K562 (cell line): ENCODE data around the gene ACSL6. TPM values are rescaled to one million over a fixed set of nuclear protein-coding genes. Genes with fewer than 3 reads are reported as not detected.

Source experiments
- ATAC-seq: fragments of 200-7000 bp; cut with Tn5 transposase; 3 replicates; pipeline ENCODE4 v1.9.1; 2020; ENCODE audit warnings: moderate library complexity
- BruUV-seq: library from RNA; stranded (reverse); fragments of 400-500 nt; replicated peaks from 2 replicates; lab custom pipeline; 2021; lab: Mats Ljungman, UMichigan
- CTCF ChIA-PET: fragments of 300-600 bp; formaldehyde crosslinking; extraction: SDS; loops from one replicate; lab custom pipeline; 2021; ENCODE audit warnings: low intra/inter-chr PET ratio; lab: Yijun Ruan, JAX
- POLR2A ChIA-PET: fragments of 300-600, 350-650 bp; sonication (Branson Sonifier 250); formaldehyde crosslinking; extraction: SDS; loops from one replicate; lab custom pipeline; 2021; ENCODE audit warnings: antibody characterized with exemption, inconsistent platforms; lab: Yijun Ruan, JAX
- DNase-seq, 4 experiments: peaks; one replicate each; pipeline versions ENCODE4 v3.0.0 to v3.0.0-alpha.2; 2011 to 2018; ENCODE audit warnings: low spot score in 3 of 4, mixed read lengths in 3 of 4; ENCODE audit errors: extremely low read depth in 1 of 4
- FAIRE-seq: peaks from 2 replicates; lab custom pipeline; 2011; peaks lifted over from hg19 to GRCh38; lab: Jason Lieb, UNC
- H2AFZ ChIP-seq: 2 replicates; pipeline ENCODE4 v1.6.0; 2011; ENCODE audit warnings: low read depth, low read length, control low read depth, inconsistent platforms
- H3K27ac ChIP-seq: fragments of 200-600 bp; 3 replicates; pipeline ENCODE4 v1.8.0; 2011; ENCODE audit warnings: low read depth, mild to moderate bottlenecking, control low read depth, inconsistent platforms, low read length, moderate library complexity, mixed read lengths; ENCODE audit errors: extremely low read depth
- H3K27me3 ChIP-seq, 2 experiments: fragments of 300-600 bp in 1 of 2; 2 replicates in 1 of 2; 3 replicates in 1 of 2; pipeline versions ENCODE4 v1.6.0 to v1.8.0; 2011; ENCODE audit warnings: inconsistent platforms in 2 of 2, low read length in 2 of 2, mild to moderate bottlenecking in 1 of 2, mixed read lengths in 1 of 2, moderate library complexity in 1 of 2; ENCODE audit not compliant: control insufficient read depth in 2 of 2, insufficient read depth in 2 of 2
- H3K36me3 ChIP-seq: fragments of 300-600 bp; 3 replicates; pipeline ENCODE4 v1.8.0; 2011; ENCODE audit warnings: mild to moderate bottlenecking, low read length, inconsistent platforms; ENCODE audit not compliant: control insufficient read depth, insufficient read depth
- H3K4me1 ChIP-seq, 2 experiments: fragments of 200-600 bp in 1 of 2; replicated peaks in 1 of 2; 2 replicates in 1 of 2; 3 replicates in 1 of 2; pipeline versions ENCODE4 v1.5.1 to v1.8.0; 2011; ENCODE audit warnings: inconsistent platforms in 2 of 2, low read length in 2 of 2, mild to moderate bottlenecking in 1 of 2, mixed read lengths in 1 of 2, moderate library complexity in 1 of 2; ENCODE audit not compliant: control insufficient read depth in 2 of 2, insufficient read depth in 2 of 2
- H3K4me2 ChIP-seq: 2 replicates; pipeline ENCODE4 v1.6.1; 2011; ENCODE audit warnings: low read length, control low read depth, inconsistent platforms, mixed read lengths; ENCODE audit not compliant: insufficient read depth
- H3K4me3 ChIP-seq: fragments of 200-600 bp; sonication (generic), shearing (Covaris generic); 2 replicates; pipeline ENCODE4 v1.5.1; 2016; ENCODE audit warnings: control low read depth, inconsistent platforms
- H3K79me2 ChIP-seq: fragments of 200-600 bp; 3 replicates; pipeline ENCODE4 v1.8.0; 2011; ENCODE audit warnings: low read length, inconsistent platforms; ENCODE audit not compliant: control insufficient read depth, insufficient read depth
- H3K9ac ChIP-seq, 2 experiments: 2 replicates each; pipeline versions ENCODE4 v1.6.0 to v1.6.1; 2011; ENCODE audit warnings: low read depth in 2 of 2, low read length in 2 of 2, control low read depth in 1 of 2, inconsistent platforms in 1 of 2, mild to moderate bottlenecking in 1 of 2, mixed read lengths in 1 of 2; ENCODE audit not compliant: insufficient read depth in 1 of 2
- H3K9me1 ChIP-seq: one replicate; pipeline ENCODE4 v1.6.0; 2011; ENCODE audit warnings: inconsistent platforms, mild to moderate bottlenecking, low read length, moderate library complexity; ENCODE audit not compliant: control insufficient read depth, insufficient read depth
- H3K9me3 ChIP-seq: replicated peaks from 2 replicates; pipeline ENCODE4 v1.5.1; 2011; ENCODE audit warnings: low read depth, low read length, inconsistent platforms; ENCODE audit not compliant: control insufficient read depth, insufficient read depth
- H4K20me1 ChIP-seq: replicated peaks from 2 replicates; pipeline ENCODE4 v1.6.1; 2011; ENCODE audit warnings: low read length, inconsistent platforms, mixed read lengths; ENCODE audit not compliant: control insufficient read depth, insufficient read depth
- CAMTA2 ChIP-seq: fragments of 250-450 bp; sonication (Bioruptor Pico); conservative IDR thresholded peaks from 2 replicates; pipeline ENCODE4 v1.5.1; 2022
- FOXM1 ChIP-seq, 2 experiments: fragments of 450-650 bp in 1 of 2; sonication (generic) in 1 of 2; formaldehyde crosslinking in 1 of 2; IDR thresholded peaks; 2 replicates each; pipeline versions ENCODE4 v1.6.1 to v1.9.0; 2017 to 2022; ENCODE audit warnings: low read depth in 2 of 2, mild to moderate bottlenecking in 2 of 2, missing genetic modification reagents in 1 of 2, moderate library complexity in 1 of 2
- HINFP ChIP-seq: fragments of 450-650 bp; conservative IDR thresholded peaks from 2 replicates; pipeline ENCODE4 v1.6.1; 2016; ENCODE audit warnings: missing genetic modification characterization, low read depth, mild to moderate bottlenecking, control low read depth, missing compliant biosample characterization
- HNRNPL ChIP-seq: fragments of 200-400 bp; formaldehyde crosslinking; IDR thresholded peaks from 2 replicates; pipeline ENCODE4 v1.6.1; 2017; ENCODE audit warnings: low read depth, mild to moderate bottlenecking, low read length
- KLF16 ChIP-seq: IDR thresholded peaks from 2 replicates; pipeline ENCODE4 v1.6.1; 2016; ENCODE audit warnings: antibody characterized with exemption
- PHB ChIP-seq: fragments of 250-450 bp; sonication (Bioruptor Pico); IDR thresholded peaks from 2 replicates; pipeline ENCODE4 v1.5.0; 2021
- POLR2AphosphoS5 ChIP-seq: IDR thresholded peaks from 2 replicates; pipeline ENCODE4 v1.6.1; 2011; ENCODE audit warnings: mild to moderate bottlenecking, low read depth, low read length, moderate library complexity; ENCODE audit not compliant: control insufficient read depth, insufficient read depth
- RNF219 ChIP-seq: fragments of 250-450 bp; sonication (Bioruptor Pico); IDR thresholded peaks from 2 replicates; pipeline ENCODE4 v1.5.0; 2022; ENCODE audit warnings: mild to moderate bottlenecking
- SAFB2 ChIP-seq: fragments of 200-400 bp; formaldehyde crosslinking; IDR thresholded peaks from 2 replicates; pipeline ENCODE4 v1.6.1; 2018; ENCODE audit warnings: borderline replicate concordance, low read length, low read depth, moderate library complexity; ENCODE audit not compliant: severe bottlenecking
- SMAD1 ChIP-seq: fragments of 150-350 bp; IDR thresholded peaks from 2 replicates; pipeline ENCODE4 v1.6.1; 2014; ENCODE audit warnings: low read length, low read depth; ENCODE audit not compliant: partially characterized antibody
- SMARCA5 ChIP-seq: fragments of 450-650 bp; IDR thresholded peaks from 2 replicates; pipeline ENCODE4 v1.6.1; 2016
- STAT5A ChIP-seq: IDR thresholded peaks from 2 replicates; pipeline ENCODE4 v1.6.1; 2012; ENCODE audit warnings: low read length, inconsistent platforms, borderline replicate concordance
- ZBTB17 ChIP-seq: fragments of 450-650 bp; formaldehyde crosslinking; IDR thresholded peaks from 2 replicates; pipeline ENCODE4 v1.4.0; 2020; ENCODE audit warnings: mild to moderate bottlenecking
- ZC3H8 ChIP-seq: fragments of 450-650 bp; IDR thresholded peaks from 2 replicates; pipeline ENCODE4 v1.6.1; 2017
- ZNF253 ChIP-seq: fragments of 250-450 bp; sonication (Bioruptor Pico); conservative IDR thresholded peaks from 2 replicates; pipeline ENCODE4 v1.6.1; 2021; ENCODE audit warnings: mild to moderate bottlenecking
- ZNF644 ChIP-seq: fragments of 200-800 bp; sonication (Bioruptor generic); IDR thresholded peaks from 2 replicates; pipeline ENCODE4 v1.6.1; 2016; ENCODE audit warnings: low read depth, missing genetic modification characterization, missing compliant biosample characterization
- ZNF766 ChIP-seq: fragments of 200-800 bp; sonication (Bioruptor generic); conservative IDR thresholded peaks from 2 replicates; pipeline ENCODE4 v1.6.1; 2016; ENCODE audit warnings: missing genetic modification characterization, missing compliant biosample characterization
- WGBS: fragments of 100-300 bp; shearing (Covaris generic); methylation state at CpG from one replicate; pipeline ENCODE4 v1.1.6; 2016; ENCODE audit warnings: low coverage, mixed read lengths; ENCODE audit not compliant: insufficient coverage; ENCODE audit errors: missing lambda C conversion rate; 5-methylcytosine and 5-hydroxymethylcytosine counted together
- in situ Hi-C: fragments of 300-500 bp; cut with MboI; formaldehyde crosslinking; loops from 4 replicates; pipeline ENCODE4 v1.15.0; 2018; ENCODE audit warnings: inconsistent platforms, mixed read lengths
- intact Hi-C: fragments of 100-400 bp; cut with micrococcal nuclease; formaldehyde crosslinking; loops from 2 replicates; pipeline ENCODE4 v1.14.2; 2022
- polyA plus RNA-seq, 8 experiments: library from polyadenylated mRNA; depleted of rRNA in 4 of 8; stranded (reverse) in 5 of 8; unstranded in 3 of 8; fragments of >200 nt; fragmentation: Nextera tagmentation in 2 of 8; fragmentation: Illumina TruSeq in 1 of 8; extraction: Ambion mirVana in 2 of 8; extraction: Trizol in 1 of 8; gene quantifications; 2 replicates each; pipeline versions ENCODE4 v1.2.1 to v1.2.3, GENCODE V29; 2011 to 2014; ENCODE audit warnings: inconsistent platforms in 1 of 8, missing spikeins in 1 of 8
- total RNA-seq, 7 experiments: library from RNA; depleted of rRNA in 6 of 7; stranded (reverse); fragments of >200 nt in 6 of 7; fragmentation: Illumina TruSeq in 2 of 7; extraction: Trizol in 2 of 7; gene quantifications; 2 replicates each; pipeline versions ENCODE4 v1.2.1 to v1.2.3, GENCODE V29; 2011 to 2021; ENCODE audit warnings: low replicate concordance in 1 of 7
- TF ChIP-seq, protein P1 (sequence below): fragments of 450-650 bp; IDR thresholded peaks from 2 replicates; pipeline ENCODE4 v1.6.1; 2016; ENCODE audit warnings: missing biosample characterization, missing genetic modification characterization
- TF ChIP-seq, protein P2 (sequence below): fragments of 450-650 bp; IDR thresholded peaks from 2 replicates; pipeline ENCODE4 v1.6.1; 2016; ENCODE audit warnings: antibody characterized with exemption

Gene ACSL6
- total and polyA plus RNA-seq, 9 of the 15 experiments (the other 6 are each of a cell fraction or from before 2014, with no cell fraction given), result 0.50 to 1.5 (median 0.69) TPM

DNA sequence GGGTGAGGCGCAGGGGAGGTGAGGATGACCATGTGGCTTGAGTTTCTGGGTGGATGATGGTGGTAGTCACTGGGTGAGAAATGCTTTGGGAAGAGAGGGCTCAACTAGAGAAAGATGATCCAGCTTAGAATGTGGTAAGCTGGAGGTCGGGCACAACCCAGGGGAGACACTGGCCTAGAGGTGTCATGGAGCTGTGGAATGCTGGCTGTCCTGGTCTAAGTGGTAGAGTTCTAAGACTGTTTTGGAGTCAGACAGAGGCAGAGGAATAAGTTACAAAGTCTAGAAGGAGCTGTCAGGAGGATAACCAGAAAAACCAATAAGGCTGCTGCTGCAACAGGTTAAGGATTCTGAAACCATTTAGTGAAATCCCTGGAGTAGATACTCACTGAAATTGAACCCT lies 19.2 kb upstream of the ACSL6 start:
- DNase-seq (no peak), FAIRE-seq (no peak), ATAC-seq (no peak)
- Histone ChIP-seq H3K4me3 (no peak overlapping the region), H3K9me3 (no peaks in the 10 kb centered on the region), H3K4me1 (no peaks in the 10 kb centered on the region), H3K9me1 (no peaks in the 10 kb centered on the region), H3K9ac (no peak overlapping the region), H3K79me2 (no peaks in the 10 kb centered on the region), H3K4me2 (no peak overlapping the region), H3K27me3 (peaks cover 5 to 11% of the 10 kb centered on the region in 2 experiments; a peak in 4 of 5 replicates), H3K36me3 (no peaks in the 10 kb centered on the region), H3K27ac (no peak overlapping the region), H2AFZ (no peak overlapping the region), H4K20me1 (no peaks in the 10 kb centered on the region)
- ChIA-PET POLR2A (interaction anchor here (0.6 kb wide), 1 partner anchor 13 kb away, joined by 3 read pairs; no protein-coding TSS in a partner anchor), CTCF (no interaction called here)
- BruUV-seq, result no TSS peak
- intact Hi-C loops, result no loop called here
- 13% methylated on average over 2 of the region's 2 CpGs for WGBS
- in situ Hi-C loops, result no loop called here
- TF ChIP-seq SMARCA5, result no peak
- no peak for TF ChIP-seq ZNF253 (CRISPR knock-in tag)
- no peak for TF ChIP-seq CAMTA2
- TF ChIP-seq SAFB2, result no peak
- TF ChIP-seq, protein P1, sequence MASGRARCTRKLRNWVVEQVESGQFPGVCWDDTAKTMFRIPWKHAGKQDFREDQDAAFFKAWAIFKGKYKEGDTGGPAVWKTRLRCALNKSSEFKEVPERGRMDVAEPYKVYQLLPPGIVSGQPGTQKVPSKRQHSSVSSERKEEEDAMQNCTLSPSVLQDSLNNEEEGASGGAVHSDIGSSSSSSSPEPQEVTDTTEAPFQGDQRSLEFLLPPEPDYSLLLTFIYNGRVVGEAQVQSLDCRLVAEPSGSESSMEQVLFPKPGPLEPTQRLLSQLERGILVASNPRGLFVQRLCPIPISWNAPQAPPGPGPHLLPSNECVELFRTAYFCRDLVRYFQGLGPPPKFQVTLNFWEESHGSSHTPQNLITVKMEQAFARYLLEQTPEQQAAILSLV (tag), result no peak
- no peak for TF ChIP-seq KLF16
- TF ChIP-seq STAT5A, result no peak
- TF ChIP-seq SMAD1, result no peak
- no peak for TF ChIP-seq RNF219 (CRISPR knock-in tag)
- no peak for TF ChIP-seq ZNF644 (tag)
- no peak for TF ChIP-seq HNRNPL
- TF ChIP-seq, protein P2, sequence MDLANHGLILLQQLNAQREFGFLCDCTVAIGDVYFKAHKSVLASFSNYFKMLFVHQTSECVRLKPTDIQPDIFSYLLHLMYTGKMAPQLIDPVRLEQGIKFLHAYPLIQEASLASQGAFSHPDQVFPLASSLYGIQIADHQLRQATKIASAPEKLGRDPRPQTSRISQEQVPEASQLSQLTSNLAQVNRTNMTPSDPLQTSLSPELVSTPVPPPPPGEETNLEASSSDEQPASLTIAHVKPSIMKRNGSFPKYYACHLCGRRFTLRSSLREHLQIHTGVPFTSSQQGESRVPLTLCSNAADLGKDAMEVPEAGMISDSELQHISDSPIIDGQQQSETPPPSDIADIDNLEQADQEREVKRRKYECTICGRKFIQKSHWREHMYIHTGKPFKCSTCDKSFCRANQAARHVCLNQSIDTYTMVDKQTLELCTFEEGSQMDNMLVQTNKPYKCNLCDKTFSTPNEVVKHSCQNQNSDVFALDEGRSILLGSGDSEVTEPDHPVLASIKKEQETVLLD, result no peak
- no peak for TF ChIP-seq PHB (CRISPR knock-in tag)
- no peak for TF ChIP-seq ZBTB17
- TF ChIP-seq ZC3H8, result no peak
- TF ChIP-seq HINFP, result no peak
- TF ChIP-seq FOXM1 (IDR thresholded peaks at IDR 0.05; ENCODE audit: low read depth), result no peak
- TF ChIP-seq FOXM1 (CRISPR knock-in tag; IDR thresholded peaks at IDR 0.05; ENCODE audit: low read depth), result no peak
- no peak for TF ChIP-seq ZNF766 (CRISPR knock-in tag)
- TF ChIP-seq POLR2AphosphoS5, result no peak
